Erythroblast (primary cell): ENCODE data around the gene HS2ST1.

Source experiments
- GATA1 ChIP-seq: IDR thresholded peaks from 2 replicates; pipeline ENCODE4 v1.6.1; 2011; ENCODE audit warnings: low read depth, mild to moderate bottlenecking, control low read depth, low read length, moderate library complexity
- POLR2A ChIP-seq: IDR thresholded peaks from 2 replicates; pipeline ENCODE4 v1.6.1; 2011; ENCODE audit warnings: mild to moderate bottlenecking, low read length

GRCh38 chr1:87030740-87031690 lies 116.6 kb downstream of the HS2ST1 start:
- no peak for TF ChIP-seq POLR2A
- TF ChIP-seq GATA1, result no peak
